Hematopoietic multipotent progenitor cell treated with erythropoietin and hydrocortisone succinate and interleukin-3 and kit ligand, for 17 days (in vitro differentiated cells): ENCODE results near the gene PTMA.
"Not testable (repeated sequence)": the region's sequence is repeated elsewhere in the genome, so short reads cannot be mapped to it uniquely, and the experiment has no call there.

Experiments
- DNase-seq: peaks from one replicate; pipeline ENCODE4 v3.0.0-alpha.2; 2015; ENCODE audit warnings: low spot score

PTMA gene, protein sequence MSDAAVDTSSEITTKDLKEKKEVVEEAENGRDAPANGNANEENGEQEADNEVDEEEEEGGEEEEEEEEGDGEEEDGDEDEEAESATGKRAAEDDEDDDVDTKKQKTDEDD

DNA sequence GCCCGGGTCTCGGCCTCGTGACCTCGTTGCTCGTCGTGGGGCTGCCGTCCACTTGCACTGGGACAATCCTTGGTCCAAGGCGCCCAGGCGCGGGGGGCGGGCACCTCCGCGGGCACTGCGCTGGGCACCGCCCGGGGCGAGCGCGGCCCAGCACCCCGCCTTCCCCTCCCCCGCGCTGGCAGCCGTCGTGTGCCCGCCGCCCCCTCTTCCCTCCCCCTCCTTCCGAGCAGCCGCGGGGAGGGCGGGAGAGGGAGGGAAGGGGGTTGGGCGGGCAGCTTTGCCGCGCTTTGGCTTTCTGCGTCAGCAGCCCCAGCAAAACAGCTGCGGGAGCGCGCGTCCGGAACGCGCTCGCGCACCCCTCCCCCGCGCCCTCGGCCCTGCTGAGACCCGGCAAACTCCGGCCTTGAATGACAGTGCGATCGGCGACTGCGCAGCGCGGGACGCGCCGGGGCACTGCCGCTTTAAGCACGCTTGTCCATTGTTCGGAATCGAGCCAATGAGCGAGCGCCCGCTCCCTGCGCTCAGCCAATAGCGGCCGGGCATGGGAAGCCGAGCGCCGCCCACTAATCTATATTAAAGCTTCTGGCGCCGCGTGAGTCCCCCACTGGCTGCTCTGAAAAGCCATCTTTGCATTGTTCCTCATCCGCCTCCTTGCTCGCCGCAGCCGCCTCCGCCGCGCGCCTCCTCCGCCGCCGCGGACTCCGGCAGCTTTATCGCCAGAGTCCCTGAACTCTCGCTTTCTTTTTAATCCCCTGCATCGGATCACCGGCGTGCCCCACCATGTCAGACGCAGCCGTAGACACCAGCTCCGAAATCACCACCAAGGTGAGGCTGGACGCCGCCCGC lies at the start of gene PTMA:
TSS of gene PTMA (plus strand) at position 599 of the 846 bp plus-strand sequence. CDS start at position 781, 182 bp downstream.
- DNase-seq: peak; percentile 92

DNA sequence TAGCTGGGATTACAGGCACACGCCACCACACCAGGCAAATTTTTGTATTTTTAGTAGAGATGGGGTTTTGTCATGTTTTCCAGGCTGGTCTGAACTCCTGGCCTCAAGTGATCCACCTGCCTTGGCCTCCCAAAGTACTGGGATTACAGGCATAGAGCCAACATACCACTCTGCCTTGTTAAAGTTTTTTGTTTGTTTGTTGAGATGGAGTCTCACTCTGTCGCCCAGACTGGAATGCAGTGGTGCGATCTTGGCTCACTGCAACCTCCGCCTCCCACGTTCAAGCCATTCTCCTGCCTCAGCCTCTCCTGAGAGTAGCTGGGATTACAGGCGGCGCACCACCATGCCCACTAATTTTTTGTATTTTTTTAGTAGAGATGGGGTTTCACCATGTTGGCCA lies 48.3 kb upstream of the PTMA start:
- not testable (repeated sequence) for DNase-seq

DNA sequence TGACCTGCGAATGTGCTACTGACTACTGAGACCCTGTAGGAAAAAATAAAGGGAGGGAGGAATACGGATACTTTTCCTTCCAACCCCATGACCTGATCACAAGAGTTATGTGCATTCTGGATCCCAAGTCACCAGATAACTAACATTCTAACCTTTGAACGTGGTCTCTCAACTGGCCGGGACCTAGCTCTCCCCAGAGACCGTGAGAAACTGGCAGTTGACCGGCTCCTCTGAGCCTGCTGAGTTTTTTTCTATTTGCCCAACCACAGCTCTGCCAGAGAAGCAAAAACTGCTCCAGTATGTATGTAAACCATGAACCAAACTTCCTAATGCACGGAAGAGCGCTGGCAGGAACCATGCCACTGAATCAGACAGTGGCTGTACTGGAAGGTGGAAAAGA lies 47.5 kb upstream of the PTMA start:
- no peak for DNase-seq

GRCh38 chr2:231661422-231662027 lies 46.8 kb upstream of the PTMA start:
- no peak for DNase-seq

DNA sequence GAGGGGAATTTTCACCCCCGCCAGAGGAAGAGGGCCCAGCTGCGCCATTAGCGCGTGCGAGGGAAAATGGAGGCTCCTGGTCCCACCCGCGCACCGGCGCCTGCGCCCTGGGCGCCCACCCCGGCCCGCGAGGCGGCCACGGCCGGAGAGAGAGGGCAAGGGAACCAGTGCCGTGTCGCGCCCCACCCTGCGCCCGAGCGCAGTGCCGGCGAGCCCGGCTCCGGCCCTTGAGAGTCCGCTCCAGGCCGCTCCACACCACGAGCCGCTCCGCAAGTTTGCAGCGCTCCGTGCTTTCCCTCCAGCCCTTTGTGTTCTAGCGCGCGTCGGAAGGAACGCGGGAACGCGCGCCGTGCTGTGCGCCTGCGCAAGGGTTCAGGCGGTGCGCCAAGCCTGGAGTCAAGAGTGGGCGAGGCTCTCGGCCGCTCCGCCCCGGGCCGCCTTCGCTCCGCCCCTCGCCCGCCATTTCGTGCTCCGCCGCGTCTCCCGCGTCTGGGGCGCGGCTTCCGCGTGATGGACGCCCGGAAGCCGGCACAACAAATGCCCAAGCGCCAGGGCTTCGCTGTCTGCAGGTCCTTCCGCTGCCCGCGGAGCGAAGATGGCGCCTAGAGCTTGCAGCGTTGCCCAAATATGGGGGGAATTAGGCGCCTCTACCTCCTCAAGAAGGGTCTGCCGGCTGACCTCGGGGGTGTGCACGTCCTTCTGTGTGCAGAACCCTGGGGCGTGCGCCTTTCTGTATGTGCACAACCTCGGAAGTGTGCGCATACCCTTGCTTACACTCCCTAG lies 46.1 kb upstream of the PTMA start:
- DNase-seq: peak; percentile 94

- DNase-seq: no peak
Measured at GRCh38 chr2:231662811-231663457, 45.4 kb upstream of the PTMA start.

DNA sequence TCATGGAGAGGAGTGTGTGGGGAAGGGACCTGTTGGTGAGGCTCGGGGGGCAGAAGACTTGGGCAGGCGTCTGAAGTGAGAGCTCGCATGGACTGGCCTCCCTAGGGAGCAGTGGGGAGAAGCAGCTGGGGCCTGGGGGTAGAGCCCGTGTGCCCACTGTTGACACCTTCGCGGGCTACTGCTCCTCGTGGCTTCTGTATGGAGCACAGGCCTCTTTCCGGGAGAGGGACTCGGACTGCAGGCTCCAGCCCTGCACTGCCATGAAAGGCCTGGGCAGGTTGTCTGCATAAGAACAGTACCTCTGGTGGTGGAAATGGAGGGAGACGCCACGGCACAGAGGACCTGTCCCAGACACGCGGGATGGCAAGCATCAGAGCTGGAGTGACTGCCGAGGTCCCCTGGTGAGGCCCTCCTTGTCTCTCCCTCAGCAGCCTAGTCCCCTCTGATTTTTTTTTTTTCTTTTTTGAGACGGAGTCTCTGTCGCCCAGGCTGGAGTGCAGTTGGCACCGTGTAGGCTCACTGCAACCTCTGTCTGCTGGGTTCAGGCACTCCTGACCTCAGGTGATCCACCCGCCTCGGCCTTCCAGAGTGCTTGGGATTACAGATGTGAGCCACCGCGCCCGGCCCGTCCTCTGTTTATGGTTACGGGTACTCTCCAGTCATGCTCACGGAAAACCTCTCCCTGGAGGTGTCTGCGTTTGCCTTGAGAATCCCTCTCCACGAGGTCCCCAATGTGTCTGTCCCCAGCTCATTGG lies 44.7 kb upstream of the PTMA start:
- DNase-seq: no peak

DNA sequence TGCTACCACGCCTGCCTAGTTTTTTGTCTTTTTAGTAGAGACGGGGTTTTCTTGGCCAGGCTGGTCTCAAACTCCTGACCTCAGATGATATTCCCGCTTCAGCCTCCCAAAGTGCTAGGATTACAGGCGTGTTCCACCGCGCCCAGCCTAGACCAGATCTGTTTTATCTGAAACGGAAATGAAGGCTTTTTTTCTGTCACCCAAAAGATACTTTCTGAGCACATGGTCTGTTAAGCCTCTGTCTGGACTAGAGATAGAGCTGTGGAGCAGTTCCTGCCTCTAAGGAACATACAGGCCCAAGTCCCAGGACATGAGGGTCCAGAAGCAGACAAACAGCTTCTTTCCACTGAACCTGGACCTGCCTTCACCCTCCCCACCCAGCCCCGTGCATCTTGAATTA lies 43.6 kb upstream of the PTMA start:
- DNase-seq: peak; percentile 30

GRCh38 chr2:231665245-231666170 lies 42.8 kb upstream of the PTMA start:
- no peak for DNase-seq

- peak; percentile 78 for DNase-seq
Measured at GRCh38 chr2:231666171-231667095, 41.9 kb upstream of the PTMA start.

DNA sequence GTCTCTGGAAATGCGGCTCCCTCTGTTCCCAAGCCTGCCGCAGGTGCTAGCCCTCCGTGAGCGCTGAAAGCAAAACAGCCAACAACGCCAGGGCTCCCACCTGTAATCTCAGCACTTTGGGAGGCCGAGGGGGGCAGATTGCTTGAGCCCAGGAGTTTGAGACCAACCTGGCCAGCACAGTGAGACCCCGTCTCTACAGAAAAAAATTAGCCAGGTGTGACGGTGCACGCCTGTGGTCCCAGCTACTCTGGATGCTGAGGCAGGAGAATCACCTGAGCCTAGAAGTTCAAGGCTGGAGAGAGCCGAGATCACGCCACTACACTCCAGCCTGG lies 41.3 kb upstream of the PTMA start:
- DNase-seq: no peak

GRCh38 chr2:231667496-231667895 lies 40.8 kb upstream of the PTMA start:
- DNase-seq: no peak

DNA sequence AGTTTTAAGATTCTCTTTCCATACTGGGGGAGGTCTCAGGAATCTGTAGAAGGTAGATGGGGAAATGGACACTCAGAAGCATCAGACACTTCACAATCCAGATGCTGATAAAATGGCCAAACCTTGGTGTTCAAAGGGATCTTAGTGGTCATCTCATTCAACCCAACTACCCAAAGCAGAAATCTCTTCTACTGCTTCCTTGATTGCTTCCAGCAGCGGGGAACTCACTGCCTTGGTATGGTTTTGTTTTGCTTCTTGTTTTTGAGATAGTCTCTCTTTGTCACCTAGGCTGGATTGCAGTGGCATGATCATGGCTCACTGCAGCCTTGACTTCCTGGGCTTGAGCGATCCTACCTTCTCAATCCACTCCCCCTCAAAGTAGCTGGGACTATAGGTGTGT lies 39.3 kb upstream of the PTMA start:
- DNase-seq: no peak

DNA sequence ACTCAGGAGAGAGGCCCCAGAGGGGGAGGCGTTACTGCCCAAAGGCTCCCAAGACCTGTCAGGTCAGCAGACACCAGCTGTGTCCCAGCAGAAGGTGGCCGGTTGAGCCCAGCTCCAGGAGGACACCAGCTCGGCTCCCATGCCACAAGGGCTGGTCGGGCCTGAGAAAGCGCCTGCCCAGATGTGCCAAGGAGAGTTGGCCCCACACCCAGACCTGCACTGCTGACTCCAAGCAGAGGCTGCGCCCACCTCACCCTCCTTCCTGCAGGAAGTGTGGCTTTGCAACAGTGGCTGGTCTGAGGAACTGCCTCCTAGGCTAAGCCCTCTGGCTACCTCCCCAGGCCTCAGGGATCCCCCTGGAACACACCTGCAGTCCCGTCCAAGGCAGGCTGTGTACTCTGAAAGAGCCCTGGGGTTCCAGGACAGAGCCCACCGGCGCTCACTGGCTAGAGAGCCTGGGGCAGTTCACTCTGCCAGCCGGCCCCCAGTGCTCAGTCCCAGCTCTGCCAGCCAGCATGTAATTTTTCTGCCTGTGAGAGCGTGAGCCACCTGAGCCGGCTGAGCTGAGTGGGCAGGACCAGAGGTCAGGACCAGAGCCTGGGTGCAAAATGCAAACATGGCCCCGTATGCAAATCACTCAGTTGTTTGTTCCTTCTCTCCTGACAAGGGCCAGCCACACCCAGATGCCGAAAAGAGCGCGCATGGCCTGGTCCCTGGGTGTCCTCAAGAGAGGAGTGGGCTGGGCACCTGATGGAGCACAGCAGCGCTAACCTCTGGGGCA lies 36.9 kb upstream of the PTMA start:
- DNase-seq: no peak

DNA sequence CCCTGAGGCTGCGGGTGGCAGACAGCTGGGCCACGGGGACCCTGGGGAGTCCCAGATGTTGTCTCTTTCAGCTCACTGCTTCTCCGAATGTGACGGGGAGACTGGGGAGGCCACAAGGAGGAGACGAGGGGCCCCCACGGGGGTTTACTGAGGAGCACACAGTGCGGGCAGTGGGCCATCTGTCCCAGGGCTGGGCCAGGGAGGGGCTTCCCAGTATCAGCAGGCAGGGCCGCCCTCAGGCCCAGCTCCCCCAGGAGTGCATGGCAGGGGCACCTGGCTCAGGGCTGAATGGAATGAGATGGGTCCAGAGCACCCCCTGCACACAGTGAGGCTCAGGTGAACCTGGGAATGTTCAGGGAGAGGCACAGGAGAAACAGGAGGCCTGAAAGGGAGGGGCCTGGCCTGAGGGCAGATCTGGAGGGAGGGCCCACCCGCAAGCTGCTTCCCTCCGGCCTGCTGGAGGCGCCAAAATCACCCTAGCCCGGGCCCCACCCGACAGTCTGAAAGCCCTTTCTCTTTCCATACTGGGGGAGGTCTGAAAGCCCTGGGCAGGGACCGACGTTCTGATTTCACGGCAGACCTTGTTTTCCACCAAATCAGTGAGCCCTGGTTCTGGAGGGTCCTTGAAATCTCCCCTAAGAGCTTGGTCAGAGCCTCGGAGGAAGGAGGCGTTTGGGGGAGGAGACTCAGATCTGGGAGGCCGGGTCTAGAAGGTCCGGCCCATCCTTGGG lies 35.5 kb upstream of the PTMA start:
- DNase-seq: no peak

- no peak for DNase-seq
Measured at GRCh38 chr2:231673348-231673770, 35.0 kb upstream of the PTMA start.

DNA sequence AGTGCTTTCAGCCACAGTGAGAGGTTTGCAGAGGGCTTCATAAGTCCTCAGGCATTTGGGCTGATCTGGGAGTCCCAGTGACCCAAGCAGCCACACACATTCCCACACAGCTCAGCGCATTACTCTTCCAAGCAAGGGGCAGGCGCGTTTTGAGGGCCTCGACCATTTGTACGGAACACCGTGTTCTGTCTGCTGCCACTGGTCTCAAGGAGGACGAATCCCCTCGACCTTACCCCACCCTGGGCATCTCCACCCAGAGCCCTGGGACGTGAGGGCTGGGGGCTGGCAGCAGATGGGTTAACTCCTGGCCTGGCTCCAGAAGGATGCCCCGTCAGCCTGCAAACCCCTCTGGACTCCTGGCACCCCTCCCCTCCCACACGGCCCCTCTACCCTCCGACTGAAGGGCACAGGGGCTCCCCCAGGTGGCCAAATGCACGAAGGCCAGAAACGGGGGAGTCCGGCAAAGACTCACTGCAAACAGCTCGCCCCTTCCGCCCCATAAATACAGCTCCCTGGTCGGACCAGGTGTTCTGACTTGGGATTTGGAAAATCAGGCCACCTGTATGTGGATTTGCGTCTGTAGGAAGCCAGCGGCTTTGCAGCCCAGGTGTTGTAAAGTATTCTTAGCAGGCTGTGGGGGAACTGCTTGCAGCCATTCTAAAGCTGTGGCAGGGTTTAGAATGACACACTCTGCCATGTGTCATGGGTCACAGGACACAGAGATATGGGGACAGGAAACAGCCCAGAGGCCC lies 33.6 kb upstream of the PTMA start:
- DNase-seq: peak; percentile 41
